Measurements from ENCODE around the gene AFM. TPM values are rescaled to one million over a fixed set of nuclear protein-coding genes. Genes with fewer than 3 reads are reported as not detected.
A peak's percentile ranks its signal among the peaks of the same experiment; 100 is the strongest.

AFM gene
- total and polyA plus RNA-seq, 2 of the 13 experiments (the other 11 are each of a cell fraction or from before 2014, with no cell fraction given), result 0.13 to 1.8 TPM

DNA sequence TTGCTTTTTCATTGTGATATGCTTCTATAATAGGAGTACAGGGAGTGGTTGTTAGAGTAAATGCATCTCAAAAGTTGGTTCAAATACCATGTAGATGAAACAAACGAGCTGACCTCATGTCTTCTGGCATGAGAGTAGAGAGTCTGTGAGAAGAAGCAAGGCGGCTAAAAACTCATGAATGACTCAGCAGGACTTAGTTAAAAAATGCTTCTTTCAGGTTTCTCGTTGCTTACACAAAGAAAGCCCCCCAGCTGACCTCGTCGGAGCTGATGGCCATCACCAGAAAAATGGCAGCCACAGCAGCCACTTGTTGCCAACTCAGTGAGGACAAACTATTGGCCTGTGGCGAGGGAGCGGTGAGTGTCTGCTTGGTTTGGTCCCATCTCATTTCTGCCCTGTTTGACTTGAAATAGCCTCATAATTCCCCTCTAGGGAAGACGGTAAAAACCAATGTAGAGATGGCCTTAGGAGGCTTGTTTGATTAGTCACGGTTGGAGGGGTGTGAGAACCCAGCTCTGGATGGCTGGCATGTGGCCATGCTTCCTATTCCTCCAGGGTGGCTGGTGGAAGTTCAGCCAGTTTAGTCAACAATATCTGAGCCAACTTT lies 31.0 kb upstream of the AFM start (continued):
- TF ChIP-seq ZBTB33 (CRISPR knock-in tag; IDR thresholded peaks at IDR 0.05) (0 out of 2 replicates have a peak, but pooled peaks have one; percentile 9), POLR2A (IDR thresholded peaks at IDR 0.05; ENCODE audit: insufficient read depth in 1 of 2, low read depth in 2 of 2, low read length in 2 of 2) (peak; percentile 37 to 80), SMYD3 (CRISPR knock-in tag; IDR thresholded peaks at IDR 0.05) (0 out of 2 replicates have a peak, but pooled peaks have one; percentile 8), NFE2L2 (IDR thresholded peaks at IDR 0.05; ENCODE audit: low read length) (peak; percentile 47; the same call in 1 of the 2 replicates), FOXO4 (CRISPR knock-in tag; conservative IDR thresholded peaks at IDR 0.05) (0 out of 2 replicates have a peak, but pooled peaks have one; percentile 56), ZNF350 (CRISPR knock-in tag; IDR thresholded peaks at IDR 0.05; ENCODE audit: borderline replicate concordance, low read depth) (peak; percentile 32; the same call in 1 of the 2 replicates), KDM5B (CRISPR knock-in tag; IDR thresholded peaks at IDR 0.05; ENCODE audit: borderline replicate concordance) (peak; percentile 46; the same call in 1 of the 2 replicates), POLR2AphosphoS5 (IDR thresholded peaks at IDR 0.05; ENCODE audit: low read depth, low read length) (peak; percentile 72), PHF5A (CRISPR knock-in tag; IDR thresholded peaks at IDR 0.05; ENCODE audit: low read depth, unreplicated experiment) (no peak), NR2F1 (CRISPR knock-in tag; IDR thresholded peaks at IDR 0.05) (no peak), SSRP1 (CRISPR knock-in tag; IDR thresholded peaks at IDR 0.05) (peak; percentile 68; the same call in 1 of the 2 replicates), NONO (IDR thresholded peaks at IDR 0.05) (no peak), NONO (CRISPR knock-in tag; conservative IDR thresholded peaks at IDR 0.05) (peak; percentile 54), ZMYM4 (CRISPR knock-in tag; IDR thresholded peaks at IDR 0.05) (peak; percentile 39; the same call in 1 of the 2 replicates)
- TF ChIP-seq, protein P1, sequence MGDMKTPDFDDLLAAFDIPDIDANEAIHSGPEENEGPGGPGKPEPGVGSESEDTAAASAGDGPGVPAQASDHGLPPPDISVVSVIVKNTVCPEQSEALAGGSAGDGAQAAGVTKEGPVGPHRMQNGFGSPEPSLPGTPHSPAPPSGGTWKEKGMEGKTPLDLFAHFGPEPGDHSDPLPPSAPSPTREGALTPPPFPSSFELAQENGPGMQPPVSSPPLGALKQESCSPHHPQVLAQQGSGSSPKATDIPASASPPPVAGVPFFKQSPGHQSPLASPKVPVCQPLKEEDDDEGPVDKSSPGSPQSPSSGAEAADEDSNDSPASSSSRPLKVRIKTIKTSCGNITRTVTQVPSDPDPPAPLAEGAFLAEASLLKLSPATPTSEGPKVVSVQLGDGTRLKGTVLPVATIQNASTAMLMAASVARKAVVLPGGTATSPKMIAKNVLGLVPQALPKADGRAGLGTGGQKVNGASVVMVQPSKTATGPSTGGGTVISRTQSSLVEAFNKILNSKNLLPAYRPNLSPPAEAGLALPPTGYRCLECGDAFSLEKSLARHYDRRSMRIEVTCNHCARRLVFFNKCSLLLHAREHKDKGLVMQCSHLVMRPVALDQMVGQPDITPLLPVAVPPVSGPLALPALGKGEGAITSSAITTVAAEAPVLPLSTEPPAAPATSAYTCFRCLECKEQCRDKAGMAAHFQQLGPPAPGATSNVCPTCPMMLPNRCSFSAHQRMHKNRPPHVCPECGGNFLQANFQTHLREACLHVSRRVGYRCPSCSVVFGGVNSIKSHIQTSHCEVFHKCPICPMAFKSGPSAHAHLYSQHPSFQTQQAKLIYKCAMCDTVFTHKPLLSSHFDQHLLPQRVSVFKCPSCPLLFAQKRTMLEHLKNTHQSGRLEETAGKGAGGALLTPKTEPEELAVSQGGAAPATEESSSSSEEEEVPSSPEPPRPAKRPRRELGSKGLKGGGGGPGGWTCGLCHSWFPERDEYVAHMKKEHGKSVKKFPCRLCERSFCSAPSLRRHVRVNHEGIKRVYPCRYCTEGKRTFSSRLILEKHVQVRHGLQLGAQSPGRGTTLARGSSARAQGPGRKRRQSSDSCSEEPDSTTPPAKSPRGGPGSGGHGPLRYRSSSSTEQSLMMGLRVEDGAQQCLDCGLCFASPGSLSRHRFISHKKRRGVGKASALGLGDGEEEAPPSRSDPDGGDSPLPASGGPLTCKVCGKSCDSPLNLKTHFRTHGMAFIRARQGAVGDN (CRISPR knock-in tag; IDR thresholded peaks at IDR 0.05), result 0 out of 2 replicates have a peak, but pooled peaks have one; percentile 21
- TF ChIP-seq, protein P2, sequence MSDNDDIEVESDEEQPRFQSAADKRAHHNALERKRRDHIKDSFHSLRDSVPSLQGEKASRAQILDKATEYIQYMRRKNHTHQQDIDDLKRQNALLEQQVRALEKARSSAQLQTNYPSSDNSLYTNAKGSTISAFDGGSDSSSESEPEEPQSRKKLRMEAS (IDR thresholded peaks at IDR 0.05), result peak; percentile 19; the same call in 1 of the 2 replicates
- TF ChIP-seq, protein P3, sequence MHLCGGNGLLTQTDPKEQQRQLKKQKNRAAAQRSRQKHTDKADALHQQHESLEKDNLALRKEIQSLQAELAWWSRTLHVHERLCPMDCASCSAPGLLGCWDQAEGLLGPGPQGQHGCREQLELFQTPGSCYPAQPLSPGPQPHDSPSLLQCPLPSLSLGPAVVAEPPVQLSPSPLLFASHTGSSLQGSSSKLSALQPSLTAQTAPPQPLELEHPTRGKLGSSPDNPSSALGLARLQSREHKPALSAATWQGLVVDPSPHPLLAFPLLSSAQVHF (CRISPR knock-in tag; IDR thresholded peaks at IDR 0.05), result peak; percentile 49; the same call in 1 of the 2 replicates
